Esophagus (tissue), 2 donors: ENCODE measurements around the gene PHETA1. TPM values are rescaled to one million over a fixed set of nuclear protein-coding genes. Genes with fewer than 3 reads are reported as not detected.
A peak's percentile ranks its signal among the peaks of the same experiment; 100 is the strongest.

ENCODE experiments used
- H3K27ac ChIP-seq, 2 donors: one replicate each; pipeline ENCODE4 v1.5.1; 2013; ENCODE audit warnings: low read depth in 2 of 2, mild to moderate bottlenecking in 2 of 2, inconsistent platforms in 1 of 2, low read length in 1 of 2, moderate library complexity in 1 of 2
- H3K27me3 ChIP-seq, 2 donors: one replicate each; pipeline ENCODE4 v1.6.1; 2013; ENCODE audit warnings: low read length in 2 of 2, control low read depth in 1 of 2, mild to moderate bottlenecking in 1 of 2; ENCODE audit not compliant: insufficient read depth in 2 of 2, control insufficient read depth in 1 of 2
- H3K36me3 ChIP-seq, 2 donors: one replicate each; pipeline ENCODE4 v1.6.1; 2013; ENCODE audit warnings: low read length in 1 of 2; ENCODE audit not compliant: control insufficient read depth in 2 of 2, insufficient read depth in 2 of 2
- H3K4me1 ChIP-seq, 2 donors: one replicate each; pipeline ENCODE4 v1.6.1; 2013; ENCODE audit warnings: low read length in 1 of 2; ENCODE audit not compliant: control insufficient read depth in 2 of 2, insufficient read depth in 2 of 2
- H3K4me3 ChIP-seq, 2 donors: one replicate each; pipeline ENCODE4 v1.5.1; 2013; ENCODE audit warnings: low read length in 2 of 2, mild to moderate bottlenecking in 2 of 2, low read depth in 1 of 2, moderate library complexity in 1 of 2
- H3K9me3 ChIP-seq, 2 donors: one replicate each; pipeline ENCODE4 v1.6.1; 2013; ENCODE audit warnings: mild to moderate bottlenecking in 2 of 2, low read depth in 1 of 2, low read length in 1 of 2, moderate library complexity in 1 of 2; ENCODE audit not compliant: control insufficient read depth in 2 of 2, insufficient read depth in 1 of 2
- WGBS, 2 donors: extraction: QIAGEN DNeasy Blood & Tissue Kit; methylation state at CpG; one replicate each; pipeline ENCODE4 v1.1.7; 2013; 5-methylcytosine and 5-hydroxymethylcytosine counted together
- polyA plus RNA-seq, 2 donors: library from polyadenylated mRNA; stranded (reverse); fragments of 200-250 nt; gene quantifications; one replicate each; pipeline ENCODE4 v1.2.3, GENCODE V29; 2013
- donor health status: healthy with polysubstance abuse.
- donor health status: Bipolar disorder and iron deficiency.

Gene PHETA1
- polyA plus RNA-seq, 2 donors, result 9.0 to 10.0 TPM

- Histone ChIP-seq H3K4me1 (peaks cover 3 to 7% of the 10 kb centered on the region in 2 donors), H3K27me3 (no peaks in the 10 kb centered on the region), H3K4me3 (no peak overlapping the region), H3K27ac (peak overlapping the region in 1 of 2 donors; percentile 56), H3K9me3 (no peaks in the 10 kb centered on the region), H3K36me3 (no peaks in the 10 kb centered on the region)
- WGBS, 2 donors, result 80 to 81% methylated on average over 8 of the region's 8 CpGs
Measured at GRCh38 chr12:111411185-111411764, 42.4 kb upstream of the PHETA1 start.

- no peaks in the 10 kb centered on the region for H3K36me3 ChIP-seq
- peak overlapping the region; percentile 62 to 71 for H3K27ac ChIP-seq
- H3K27me3 ChIP-seq, result no peaks in the 10 kb centered on the region
- WGBS, 2 donors, result 73 to 74% methylated on average over 12 of the region's 12 CpGs
- H3K4me3 ChIP-seq, result no peak overlapping the region
- peaks cover 3 to 7% of the 10 kb centered on the region in 2 donors for H3K4me1 ChIP-seq
- no peaks in the 10 kb centered on the region for H3K9me3 ChIP-seq
Measured at GRCh38 chr12:111410431-111411184, 41.7 kb upstream of the PHETA1 start.

- Histone ChIP-seq H3K27me3 (peaks cover 0 to 4% of the 10 kb centered on the region in 2 donors), H3K4me3 (no peak overlapping the region), H3K4me1 (peaks cover 3 to 7% of the 10 kb centered on the region in 2 donors), H3K9me3 (peaks cover 0 to 4% of the 10 kb centered on the region in 2 donors), H3K36me3 (no peaks in the 10 kb centered on the region), H3K27ac (peak overlapping the region; percentile 62 to 71)
- 47 to 56% methylated on average over 14 of the region's 14 CpGs for WGBS, 2 donors
Measured at GRCh38 chr12:111409780-111410430, 41.0 kb upstream of the PHETA1 start.

- Histone ChIP-seq H3K9me3 (peaks cover 0 to 4% of the 10 kb centered on the region in 2 donors), H3K4me1 (peaks cover 3 to 7% of the 10 kb centered on the region in 2 donors), H3K36me3 (no peaks in the 10 kb centered on the region), H3K27me3 (peaks cover 0 to 4% of the 10 kb centered on the region in 2 donors), H3K4me3 (no peak overlapping the region), H3K27ac (peak overlapping the region; percentile 8 to 39)
- WGBS, 2 donors, result 22 to 42% methylated on average over 14 to 15 of the region's 15 CpGs
Measured at GRCh38 chr12:111409403-111409779, 40.5 kb upstream of the PHETA1 start.

GRCh38 chr12:111408686-111409402, 39.9 kb upstream of the PHETA1 start:
- peaks cover 3 to 5% of the 10 kb centered on the region in 2 donors for H3K4me1 ChIP-seq
- no peak overlapping the region for H3K4me3 ChIP-seq
- H3K27me3 ChIP-seq, result peaks cover 0 to 4% of the 10 kb centered on the region in 2 donors

GRCh38 chr12:111408116-111408440, 39.2 kb upstream of the PHETA1 start:
- peak overlapping the region in 1 of 2 donors; percentile 53 for H3K27ac ChIP-seq
- H3K4me3 ChIP-seq, result no peak overlapping the region
- WGBS, 2 donors, result 69 to 84% methylated on average over 1 of the region's 1 CpG
- H3K27me3 ChIP-seq, result peaks cover 0 to 4% of the 10 kb centered on the region in 2 donors
- peaks cover 0 to 4% of the 10 kb centered on the region in 2 donors for H3K9me3 ChIP-seq
- H3K36me3 ChIP-seq, result no peaks in the 10 kb centered on the region
- H3K4me1 ChIP-seq, result peaks cover 3 to 5% of the 10 kb centered on the region in 2 donors

More at GRCh38 chr12:111408686-111409402, 39.9 kb upstream of the PHETA1 start:
- WGBS, 2 donors, result 52 to 66% methylated on average over 4 of the region's 4 CpGs
- H3K36me3 ChIP-seq, result no peaks in the 10 kb centered on the region
- peak overlapping the region; percentile 8 to 25 for H3K27ac ChIP-seq
- peaks cover 0 to 4% of the 10 kb centered on the region in 2 donors for H3K9me3 ChIP-seq

GRCh38 chr12:111407377-111408115, 38.7 kb upstream of the PHETA1 start:
- Histone ChIP-seq H3K9me3 (peaks cover 0 to 4% of the 10 kb centered on the region in 2 donors), H3K4me1 (peaks cover 3 to 8% of the 10 kb centered on the region in 2 donors), H3K36me3 (no peaks in the 10 kb centered on the region), H3K27me3 (peaks cover 0 to 4% of the 10 kb centered on the region in 2 donors), H3K4me3 (peak overlapping the region in 1 of 2 donors; percentile 41), H3K27ac (peak overlapping the region; percentile 19 to 63)
- WGBS, 2 donors, result 64 to 66% methylated on average over 9 of the region's 9 CpGs

GRCh38 chr12:111406474-111407376, 37.8 kb upstream of the PHETA1 start:
- peaks cover 0 to 4% of the 10 kb centered on the region in 2 donors for H3K27me3 ChIP-seq
- peaks cover 3 to 8% of the 10 kb centered on the region in 2 donors for H3K4me1 ChIP-seq
- H3K9me3 ChIP-seq, result peaks cover 0 to 4% of the 10 kb centered on the region in 2 donors
- peak overlapping the region; percentile 41 to 64 for H3K4me3 ChIP-seq
- no peaks in the 10 kb centered on the region for H3K36me3 ChIP-seq
- 19 to 21% methylated on average over 33 to 34 of the region's 34 CpGs for WGBS, 2 donors
- H3K27ac ChIP-seq, result peak overlapping the region; percentile 63 to 67
